ENCODE results near the gene DISC1.

- TF ChIP-seq CREB1 (CRISPR knock-in tag; IDR thresholded peaks at IDR 0.05; ENCODE audit: low read depth), result no peak
- TF ChIP-seq EZH2 (IDR thresholded peaks at IDR 0.05; ENCODE audit: low read depth, unreplicated experiment), result no peak
- no peak for TF ChIP-seq CTCF (conservative IDR thresholded peaks at IDR 0.05; ENCODE audit: low read depth in 2 of 2)
- no peak for TF ChIP-seq EZH2phosphoT487 (IDR thresholded peaks at IDR 0.05; ENCODE audit: unreplicated experiment)
- no peak for TF ChIP-seq JUNB (IDR thresholded peaks at IDR 0.05; ENCODE audit: unreplicated experiment)
- TF ChIP-seq REST (IDR thresholded peaks at IDR 0.05; ENCODE audit: unreplicated experiment), result no peak
- no peak for TF ChIP-seq POLR2AphosphoS5 (IDR thresholded peaks at IDR 0.05; ENCODE audit: low read depth)
- TF ChIP-seq ZNF462 (CRISPR knock-in tag; IDR thresholded peaks at IDR 0.05), result no peak
- TF ChIP-seq ZNF331 (CRISPR knock-in tag; IDR thresholded peaks at IDR 0.05; ENCODE audit: low read depth), result no peak
- no peak for TF ChIP-seq ETS1 (IDR thresholded peaks at IDR 0.05)
Measured at GRCh38 chr1:231735941-231736340, 109.4 kb downstream of the DISC1 start.
